Embryonic facial prominence (tissue), 1 donor: ENCODE results near the gene CGB1.
"Not testable (repeated sequence)": the region's sequence is repeated elsewhere in the genome, so short reads cannot be mapped to it uniquely, and the experiment has no call there.

Experiments used
- DNase-seq: peaks from one replicate; pipeline ENCODE4 v3.0.0-alpha.2; 2016; ENCODE audit errors: extremely low spot score

Gene CGB1

DNA sequence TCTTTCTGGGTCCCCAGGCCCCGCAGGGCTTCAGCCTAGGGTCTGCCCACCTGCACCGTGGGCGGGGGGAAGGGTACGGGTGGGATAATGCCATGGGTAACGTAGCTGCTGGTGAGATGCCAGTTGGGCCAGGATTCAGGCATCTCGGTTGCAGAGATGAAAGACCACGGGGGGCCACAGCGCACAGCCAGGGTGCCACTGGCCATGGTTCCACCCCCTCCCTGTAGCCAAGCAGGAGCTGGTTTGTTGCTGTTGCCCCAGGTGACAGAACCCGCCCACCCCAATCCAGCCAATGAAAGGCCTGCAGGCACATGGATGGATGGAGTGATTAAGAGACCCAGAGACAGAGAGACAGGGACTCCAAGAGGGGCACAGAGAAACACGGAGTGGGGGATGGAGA is 21.9 kb upstream of the CGB1 start:
- DNase-seq: no peak

DNA sequence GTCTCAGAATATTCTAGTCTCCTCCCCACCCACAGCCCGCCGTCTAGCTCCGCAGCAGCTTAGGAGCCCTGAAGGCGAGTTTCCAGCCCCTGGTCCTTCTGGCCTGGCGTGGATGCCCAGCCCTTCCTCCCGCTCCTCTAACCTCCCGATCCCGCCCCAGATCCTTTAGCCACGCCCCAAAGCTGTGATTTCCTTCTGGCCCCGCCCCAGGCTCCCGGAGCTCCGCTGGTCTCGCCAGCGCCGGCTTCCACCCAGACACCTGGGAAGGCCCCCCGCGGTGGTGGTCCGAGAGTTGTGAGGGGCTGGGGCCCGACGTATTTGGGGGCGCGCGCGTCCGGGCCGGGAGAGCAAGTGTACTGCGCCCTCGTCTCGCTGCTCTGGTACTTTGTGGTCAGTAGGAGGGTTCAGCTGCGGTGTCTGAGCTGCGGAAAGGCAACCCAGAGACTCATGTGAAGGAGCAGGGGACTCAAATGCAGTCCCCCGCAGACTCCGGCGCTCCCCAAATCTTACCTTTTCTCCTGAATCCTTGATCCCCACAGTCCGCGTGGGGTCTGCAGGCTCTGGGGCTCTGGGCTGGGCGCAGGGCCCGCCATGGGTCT is 21.0 kb upstream of the CGB1 start, which contains the start of gene CGB7:
Gene CGB7 (minus strand): TSS at position 114 of the 599 bp plus-strand sequence. CDS start 2,374 bp downstream, outside the sequence.
- no peak for DNase-seq

DNA sequence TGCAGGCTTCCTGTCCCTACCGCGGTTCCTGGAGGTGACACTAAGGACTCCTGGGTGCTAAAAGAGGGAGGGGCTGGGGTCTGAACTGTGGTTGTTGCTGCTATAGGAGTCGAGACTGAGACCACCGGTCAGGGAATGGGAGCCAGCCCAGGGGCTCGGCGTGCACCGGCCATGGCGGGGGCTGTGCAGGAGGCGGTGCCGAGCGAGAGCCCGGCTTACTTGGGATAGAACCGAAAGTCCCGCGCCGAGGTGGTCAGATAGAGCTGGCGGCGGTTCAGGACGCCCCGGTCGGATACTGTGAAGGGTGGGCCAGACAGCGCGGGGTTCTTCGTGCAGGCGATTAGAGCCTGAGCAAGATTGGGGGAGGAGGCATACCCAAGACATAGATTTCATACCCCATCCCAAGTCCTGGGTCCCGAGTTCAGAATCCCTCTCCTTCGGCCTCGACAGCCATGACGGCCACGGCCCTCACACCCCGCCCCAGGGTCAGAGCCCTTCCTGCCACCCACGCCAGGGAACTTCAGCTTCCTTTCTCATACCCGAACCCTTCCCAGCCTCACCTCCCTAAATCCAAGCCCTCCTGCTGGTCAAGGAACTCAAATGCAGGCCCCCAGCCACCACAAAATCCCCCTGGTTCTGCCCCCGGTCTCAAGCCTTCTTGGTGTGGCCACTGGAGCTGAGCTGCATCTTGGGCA is 20.4 kb upstream of the CGB1 start:
- DNase-seq: not testable (repeated sequence)

DNA sequence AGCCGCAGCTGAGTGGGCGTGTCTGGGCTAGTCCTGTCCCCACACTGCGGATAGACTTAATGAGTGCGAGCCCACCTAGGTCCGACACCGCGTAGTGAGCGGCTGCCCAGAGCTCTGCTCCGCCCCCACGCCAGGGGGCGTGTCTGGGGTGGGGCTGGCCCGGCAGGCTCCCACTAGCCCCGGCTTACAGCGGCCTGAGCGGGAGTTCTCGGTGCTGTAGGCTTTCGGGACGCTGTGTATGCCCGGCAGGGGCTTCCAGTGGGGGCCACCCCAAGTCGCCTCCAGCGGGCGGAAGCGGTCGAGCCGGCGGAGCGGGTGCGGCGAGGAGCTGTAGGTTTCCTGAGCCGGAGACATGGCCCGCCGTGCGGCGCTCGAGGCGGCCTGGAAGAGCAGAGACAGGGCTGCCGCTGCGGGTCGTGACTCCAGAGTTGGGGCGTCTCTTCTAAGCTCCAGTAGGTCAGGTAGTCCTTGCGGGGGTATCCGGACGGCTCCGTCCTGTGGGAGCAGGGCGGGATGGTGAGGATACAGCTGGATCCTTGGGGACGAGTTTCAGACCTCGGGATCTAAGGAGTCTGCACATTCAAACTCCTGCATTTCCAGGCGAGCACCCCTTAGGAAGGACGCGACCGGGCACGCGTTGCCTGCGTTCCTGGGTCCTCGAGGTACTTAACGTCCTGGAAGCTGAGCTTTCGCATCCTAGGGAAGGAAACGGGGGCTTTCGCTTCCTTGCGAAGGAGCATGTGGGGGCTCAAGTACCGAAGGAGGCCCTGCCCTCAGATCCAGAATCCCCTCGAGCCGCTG is 19.6 kb upstream of the CGB1 start:
- DNase-seq: no peak

DNA sequence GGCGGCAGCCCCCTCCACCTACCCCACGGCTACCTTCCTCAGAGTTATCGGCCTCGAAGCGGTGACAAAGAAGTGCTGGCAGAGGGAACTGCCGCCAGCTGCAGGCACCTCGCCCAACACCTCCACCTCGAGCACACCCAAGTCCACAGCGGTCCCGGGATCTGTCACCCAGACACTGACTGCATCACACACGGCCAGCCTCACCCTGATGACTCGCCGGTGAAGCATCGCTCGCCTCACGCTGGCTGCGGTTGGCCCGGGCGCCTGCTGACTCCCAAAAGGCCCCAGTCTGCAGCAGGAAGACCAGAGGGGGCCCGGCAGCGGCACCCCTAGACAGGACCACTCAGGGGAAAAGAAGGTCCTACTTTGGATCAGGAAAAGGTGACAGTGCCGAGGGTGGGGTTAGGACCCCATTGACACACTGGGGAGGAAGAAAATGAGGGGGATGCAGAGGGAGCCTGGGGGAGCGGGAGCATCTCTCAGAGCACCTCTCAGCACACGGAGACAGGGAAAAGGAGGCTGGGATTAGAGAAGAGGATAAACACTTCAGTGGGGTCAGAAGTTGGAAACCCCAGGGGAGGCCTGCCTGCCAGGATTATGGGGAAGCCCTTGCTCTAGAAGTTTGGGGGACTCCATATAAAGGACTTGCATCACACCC is 13.8 kb upstream of the CGB1 start:
- not testable (repeated sequence) for DNase-seq

DNA sequence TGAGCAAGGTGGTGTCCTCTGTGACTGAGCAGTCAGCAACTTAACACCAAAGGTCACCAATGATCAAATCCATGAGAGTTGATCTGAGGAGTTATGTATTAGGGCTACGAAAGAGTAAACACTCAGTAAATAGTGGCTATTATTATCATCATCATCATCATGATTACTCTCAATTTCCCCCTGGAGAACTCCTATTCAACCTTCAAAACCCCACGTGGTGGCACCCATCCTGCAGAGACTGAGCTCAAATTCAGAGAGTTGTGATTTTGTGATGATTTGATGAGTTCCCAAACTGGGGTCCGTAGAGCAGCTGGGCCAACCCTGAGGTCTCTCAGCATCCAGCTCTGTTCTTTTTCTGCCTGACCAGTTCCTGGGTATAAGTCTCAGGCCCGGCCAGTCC is 13.1 kb upstream of the CGB1 start:
- DNase-seq: not testable (repeated sequence)

DNA sequence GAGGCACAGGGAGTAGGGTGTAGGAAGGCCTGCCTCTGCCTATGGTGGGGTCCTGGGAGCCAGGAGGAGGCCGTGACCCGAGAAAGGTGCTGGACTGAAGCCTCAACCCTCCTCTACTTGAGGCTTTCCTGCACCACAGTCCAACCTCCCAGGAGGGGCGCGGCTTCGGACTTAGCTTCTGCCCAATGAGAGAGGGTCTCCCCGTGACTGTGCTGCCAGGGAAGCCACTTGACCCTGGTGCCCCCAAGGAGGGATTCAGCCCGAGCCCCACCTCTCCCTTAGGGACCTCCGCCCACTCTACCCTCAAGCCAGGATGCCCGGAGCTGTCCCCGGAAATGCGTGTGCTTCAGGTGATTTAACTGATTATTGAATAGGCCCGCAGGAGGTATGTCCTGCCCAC is 12.3 kb upstream of the CGB1 start, which contains the start of gene CGB8:
Gene CGB8 (minus strand): TSS at position 101 of the 400 bp plus-strand sequence. CDS start 372 bp downstream, outside the sequence.
- DNase-seq: not testable (repeated sequence)

DNA sequence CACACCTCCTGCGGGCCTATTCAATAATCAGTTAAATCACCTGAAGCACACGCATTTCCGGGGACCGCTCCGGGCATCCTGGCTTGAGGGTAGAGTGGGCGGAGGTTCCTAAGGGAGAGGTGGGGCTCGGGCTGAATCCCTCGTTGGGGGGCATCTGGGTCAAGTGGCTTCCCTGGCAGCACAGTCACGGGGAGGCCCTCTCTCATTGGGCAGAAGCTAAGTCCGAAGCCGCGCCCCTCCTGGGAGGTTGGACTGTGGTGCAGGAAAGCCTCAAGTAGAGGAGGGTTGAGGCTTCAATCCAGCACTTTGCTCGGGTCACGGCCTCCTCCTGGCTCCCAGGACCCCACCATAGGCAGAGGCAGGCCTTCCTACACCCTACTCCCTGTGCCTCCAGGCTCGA is 6.9 kb upstream of the CGB1 start, which contains the start of gene CGB5:
Gene CGB5 (plus strand): TSS at position 301 of the 400 bp plus-strand sequence. CDS start 362 bp downstream, outside the sequence.
- not testable (repeated sequence) for DNase-seq

DNA sequence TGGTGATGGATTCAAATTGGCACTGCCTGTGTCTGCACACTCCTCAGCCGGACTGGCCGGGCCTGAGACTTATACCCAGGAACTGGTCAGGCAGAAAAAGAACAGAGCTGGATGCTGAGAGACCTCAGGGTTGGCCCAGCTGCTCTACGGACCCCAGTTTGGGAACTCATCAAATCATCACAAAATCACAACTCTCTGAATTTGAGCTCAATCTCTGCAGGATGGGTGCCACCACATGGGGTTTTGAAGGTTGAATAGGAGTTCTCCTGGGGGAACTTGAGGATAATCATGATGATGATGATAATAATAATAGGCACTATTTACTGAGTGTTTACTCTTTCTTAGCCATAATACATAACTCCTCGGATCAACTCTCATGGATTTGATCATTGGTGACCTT is 6.0 kb upstream of the CGB1 start:
- DNase-seq: not testable (repeated sequence)

DNA sequence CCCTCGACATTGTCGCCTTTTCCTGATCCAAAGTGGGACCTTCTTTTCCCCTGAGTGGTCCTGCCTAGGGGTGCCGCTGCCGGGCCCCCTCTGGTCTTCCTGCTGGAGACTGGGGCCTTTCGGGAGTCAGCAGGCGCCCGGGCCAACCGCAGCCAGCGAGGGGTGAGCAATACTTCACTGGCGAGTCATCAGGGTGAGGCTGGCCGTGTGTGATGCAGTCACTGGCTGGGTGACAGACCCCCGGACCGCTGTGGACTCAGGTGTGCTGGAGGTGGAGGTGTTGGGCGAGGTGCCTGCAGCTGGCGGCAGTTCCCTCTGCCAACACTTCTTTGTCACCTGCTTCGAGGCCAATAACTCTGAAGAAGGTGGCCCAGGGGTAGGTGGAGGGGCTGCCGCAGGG is 5.5 kb upstream of the CGB1 start:
- DNase-seq: no peak

DNA sequence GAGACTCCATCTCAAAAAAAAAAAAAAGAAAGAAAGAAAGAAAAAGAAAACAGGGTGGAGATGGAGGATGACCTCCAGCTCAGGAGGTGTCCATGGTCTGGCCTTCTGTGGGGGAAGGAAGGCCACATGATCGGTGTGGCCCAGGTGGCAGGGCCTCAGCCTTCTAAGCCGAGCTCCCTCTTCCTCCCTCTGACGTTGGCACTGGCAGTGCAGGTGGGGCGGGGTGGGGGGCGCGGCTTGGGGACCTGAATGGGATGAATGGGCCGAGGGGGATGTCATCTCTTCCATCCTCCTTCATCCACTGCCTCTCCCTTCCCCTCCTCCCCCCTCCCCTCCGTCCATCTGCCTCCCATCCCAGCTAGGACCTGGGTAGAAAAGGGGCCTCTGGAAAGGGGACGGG is 3.0 kb upstream of the CGB1 start:
- not testable (repeated sequence) for DNase-seq

DNA sequence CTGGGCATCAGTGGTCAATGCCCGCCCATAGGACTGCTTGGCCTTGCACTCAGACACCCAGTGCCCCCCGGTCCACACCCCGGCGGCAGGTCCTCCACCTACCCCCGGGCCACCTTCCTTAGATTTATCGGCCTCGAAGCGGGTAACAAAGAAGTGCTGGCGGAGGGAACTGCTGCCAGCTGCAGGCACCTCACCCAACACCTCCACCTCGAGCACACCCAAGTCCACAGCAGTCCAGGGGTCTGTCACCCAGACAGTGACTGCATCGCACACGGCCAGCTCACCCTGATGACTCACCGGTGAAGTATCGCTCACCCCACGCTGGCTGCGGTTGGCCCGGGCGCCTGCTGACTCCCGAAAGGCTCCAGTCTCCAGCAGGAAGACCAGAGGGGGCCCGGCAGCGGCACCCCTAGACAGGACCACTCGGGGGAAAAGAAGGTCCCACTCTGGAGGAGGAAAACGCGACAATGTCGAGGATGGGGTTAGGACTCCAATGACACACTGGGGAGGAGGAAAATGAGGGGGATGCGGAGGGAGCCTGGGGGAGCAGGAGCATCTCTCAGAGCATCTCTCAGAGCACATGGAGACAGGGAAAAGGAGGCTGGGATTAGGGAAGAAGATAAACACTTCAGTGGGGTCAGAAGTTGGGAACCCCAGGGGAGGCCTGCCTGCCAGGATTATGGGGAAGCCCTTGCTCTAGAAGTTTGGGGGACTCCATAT is 2.0 kb upstream of the CGB1 start:
- DNase-seq: not testable (repeated sequence)

DNA sequence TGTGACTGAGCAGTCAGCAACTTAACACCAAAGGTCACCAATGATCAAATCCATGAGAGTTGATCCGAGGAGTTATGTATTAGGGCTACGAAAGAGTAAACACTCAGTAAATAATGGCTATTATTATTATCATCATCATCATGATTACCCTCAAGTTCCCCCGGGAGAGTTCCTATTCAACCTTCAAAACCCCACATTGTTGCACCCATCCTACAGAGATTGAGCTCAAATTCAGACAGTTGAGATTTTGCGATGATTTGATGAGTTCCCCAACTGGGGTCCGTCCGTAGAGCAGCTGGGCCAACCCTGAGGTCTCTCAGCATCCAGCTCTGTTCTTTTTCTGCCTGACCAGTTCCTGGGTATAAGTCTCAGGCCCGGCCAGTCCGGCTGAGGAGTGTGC is 1.4 kb upstream of the CGB1 start:
- not testable (repeated sequence) for DNase-seq

DNA sequence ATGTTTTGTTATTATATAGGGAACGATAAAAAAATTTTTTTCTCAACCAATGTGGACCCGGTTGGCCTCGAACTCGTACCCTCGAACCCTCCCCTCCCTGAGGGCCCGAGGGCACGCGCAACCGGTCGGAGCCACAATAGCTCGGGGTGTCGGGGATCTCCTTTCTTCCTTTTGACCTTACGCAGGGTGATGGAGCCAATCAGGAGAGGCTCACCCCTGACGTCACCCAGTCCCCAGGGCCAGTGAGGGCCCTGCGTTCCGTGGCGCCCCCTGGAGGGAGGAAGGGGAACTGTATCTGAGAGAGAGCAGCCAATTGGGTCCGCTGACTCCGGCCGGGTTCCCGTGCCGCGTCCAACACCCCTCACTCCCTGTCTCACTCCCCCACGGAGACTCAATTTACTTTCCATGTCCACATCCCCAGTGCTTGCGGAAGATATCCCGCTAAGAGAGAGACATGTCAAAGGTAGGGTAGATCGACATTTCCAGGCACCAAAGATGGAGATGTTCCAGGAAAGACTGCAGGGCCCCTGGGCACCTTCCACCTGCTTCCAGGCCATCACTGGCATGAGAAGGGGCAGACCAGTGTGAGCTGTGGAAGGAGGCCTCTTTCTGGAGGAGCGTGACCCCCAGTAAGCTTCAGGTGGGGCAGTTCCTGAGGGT is 4.9 kb downstream of the CGB1 start, which contains the start of gene CGB2:
Gene CGB2 (plus strand): TSS at position 249 of the 660 bp plus-strand sequence. CDS start 206 bp downstream, at position 455.
- not testable (repeated sequence) for DNase-seq

DNA sequence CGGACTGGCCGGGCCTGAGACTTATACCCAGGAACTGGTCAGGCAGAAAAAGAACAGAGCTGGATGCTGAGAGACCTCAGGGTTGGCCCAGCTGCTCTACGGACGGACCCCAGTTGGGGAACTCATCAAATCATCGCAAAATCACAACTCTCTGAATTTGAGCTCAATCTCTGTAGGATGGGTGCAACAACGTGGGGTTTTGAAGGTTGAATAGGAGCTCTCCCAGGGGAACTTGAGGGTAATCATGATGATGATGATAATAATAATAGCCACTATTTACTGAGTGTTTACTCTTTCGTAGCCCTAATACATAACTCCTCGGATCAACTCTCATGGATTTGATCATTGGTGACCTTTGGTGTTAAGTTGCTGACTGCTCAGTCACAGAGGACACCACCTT is 6.4 kb downstream of the CGB1 start:
- DNase-seq: not testable (repeated sequence)

DNA sequence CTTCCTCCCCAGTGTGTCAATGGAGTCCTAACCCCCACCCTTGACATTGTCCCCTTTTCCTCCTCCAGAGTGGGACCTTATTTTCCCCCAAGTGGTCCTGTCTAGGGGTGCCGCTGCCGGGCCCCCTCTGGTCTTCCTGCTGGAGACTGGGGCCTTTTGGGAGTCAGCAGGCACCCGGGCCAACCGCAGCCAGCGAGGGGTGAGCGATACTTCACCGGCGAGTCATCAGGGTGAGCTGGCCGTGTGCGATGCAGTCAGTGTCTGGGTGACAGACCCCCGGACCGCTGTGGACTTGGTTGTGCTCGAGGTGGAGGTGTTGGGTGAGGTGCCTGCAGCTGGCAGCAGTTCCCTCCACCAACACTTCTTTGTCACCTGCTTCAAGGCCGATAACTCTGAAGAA is 6.9 kb downstream of the CGB1 start:
- DNase-seq: not testable (repeated sequence)

DNA sequence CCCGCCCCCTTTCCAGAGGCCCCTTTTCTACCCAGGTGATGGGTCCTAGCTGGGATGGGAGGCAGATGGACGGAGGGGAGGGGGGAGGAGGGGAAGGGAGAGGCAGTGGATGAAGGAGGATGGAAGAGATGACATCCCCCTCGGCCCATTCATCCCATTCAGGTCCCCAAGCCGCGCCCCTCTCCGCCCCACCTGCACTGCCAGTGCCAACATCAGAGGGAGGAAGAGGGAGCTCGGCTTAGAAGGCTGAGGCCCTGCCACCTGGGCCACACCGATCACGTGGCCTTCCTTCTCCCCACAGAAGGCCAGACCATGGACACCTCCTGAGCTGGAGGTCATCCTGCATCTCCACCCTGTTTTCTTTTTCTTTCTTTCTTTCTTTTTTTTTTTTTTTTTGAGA is 8.0 kb downstream of the CGB1 start:
- DNase-seq: not testable (repeated sequence)

DNA sequence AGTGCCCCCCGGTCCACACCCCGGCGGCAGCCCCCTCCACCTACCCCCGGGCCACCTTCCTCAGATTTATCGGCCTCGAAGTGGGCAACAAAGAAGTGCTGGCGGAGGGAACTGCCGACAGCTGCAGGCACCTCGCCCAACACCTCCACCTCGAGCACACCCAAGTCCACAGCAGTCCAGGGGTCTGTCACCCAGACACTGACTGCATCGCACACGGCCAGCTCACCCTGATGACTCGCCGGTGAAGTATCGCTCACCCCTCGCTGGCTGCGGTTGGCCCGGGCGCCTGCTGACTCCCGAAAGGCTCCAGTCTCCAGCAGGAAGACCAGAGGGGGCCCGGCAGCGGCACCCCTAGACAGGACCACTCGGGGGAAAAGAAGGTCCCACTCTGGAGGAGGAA is 11.1 kb downstream of the CGB1 start:
- DNase-seq: not testable (repeated sequence)

DNA sequence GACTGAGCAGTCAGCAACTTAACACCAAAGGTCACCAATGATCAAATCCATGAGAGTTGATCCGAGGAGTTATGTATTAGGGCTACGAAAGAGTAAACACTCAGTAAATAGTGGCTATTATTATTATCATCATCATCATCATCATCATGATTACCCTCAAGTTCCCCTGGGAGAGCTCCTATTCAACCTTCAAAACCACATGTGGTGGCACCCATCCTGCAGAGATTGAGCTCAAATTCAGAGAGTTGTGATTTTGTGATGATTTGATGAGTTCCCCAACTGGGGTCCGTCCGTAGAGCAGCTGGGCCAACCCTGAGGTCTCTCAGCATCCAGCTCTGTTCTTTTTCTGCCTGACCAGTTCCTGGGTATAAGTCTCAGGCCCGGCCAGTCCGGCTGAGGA is 11.6 kb downstream of the CGB1 start:
- DNase-seq: not testable (repeated sequence)

DNA sequence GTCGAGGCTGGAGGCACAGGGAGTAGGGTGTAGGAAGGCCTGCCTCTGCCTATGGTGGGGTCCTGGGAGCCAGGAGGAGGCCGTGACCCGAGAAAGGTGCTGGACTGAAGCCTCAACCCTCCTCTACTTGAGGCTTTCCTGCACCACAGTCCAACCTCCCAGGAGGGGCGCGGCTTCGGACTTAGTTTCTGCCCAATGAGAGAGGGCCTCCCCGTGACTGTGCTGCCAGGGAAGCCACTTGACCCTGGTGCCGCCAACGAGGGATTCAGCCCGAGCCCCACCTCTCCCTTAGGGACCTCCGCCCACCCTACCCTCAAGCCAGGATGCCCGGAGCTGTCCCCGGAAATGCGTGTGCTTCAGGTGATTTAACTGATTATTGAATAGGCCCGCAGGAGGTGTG is 12.5 kb downstream of the CGB1 start, which contains the start of gene CGB3:
Gene CGB3 (minus strand): TSS at position 101 of the 400 bp plus-strand sequence. CDS start 362 bp downstream, outside the sequence.
- not testable (repeated sequence) for DNase-seq
